ENCODE measurements around the gene SERPINA3.

SERPINA3 gene

GRCh38 chr14:94613720-94614644 lies 1.8 kb downstream of the SERPINA3 start:
- no peak for DNase-seq (ENCODE audit: low read depth)

DNA sequence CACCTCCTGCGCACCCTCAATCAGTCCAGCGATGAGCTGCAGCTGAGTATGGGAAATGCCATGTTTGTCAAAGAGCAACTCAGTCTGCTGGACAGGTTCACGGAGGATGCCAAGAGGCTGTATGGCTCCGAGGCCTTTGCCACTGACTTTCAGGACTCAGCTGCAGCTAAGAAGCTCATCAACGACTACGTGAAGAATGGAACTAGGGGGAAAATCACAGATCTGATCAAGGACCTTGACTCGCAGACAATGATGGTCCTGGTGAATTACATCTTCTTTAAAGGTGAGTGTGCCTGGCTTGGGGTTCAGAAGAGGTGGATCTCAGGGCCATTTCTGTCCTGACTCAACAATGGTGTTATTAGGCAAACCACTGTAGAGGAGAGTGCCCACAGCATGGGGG lies 2.6 kb downstream of the SERPINA3 start:
- DNase-seq (ENCODE audit: low read depth), result no peak

DNA sequence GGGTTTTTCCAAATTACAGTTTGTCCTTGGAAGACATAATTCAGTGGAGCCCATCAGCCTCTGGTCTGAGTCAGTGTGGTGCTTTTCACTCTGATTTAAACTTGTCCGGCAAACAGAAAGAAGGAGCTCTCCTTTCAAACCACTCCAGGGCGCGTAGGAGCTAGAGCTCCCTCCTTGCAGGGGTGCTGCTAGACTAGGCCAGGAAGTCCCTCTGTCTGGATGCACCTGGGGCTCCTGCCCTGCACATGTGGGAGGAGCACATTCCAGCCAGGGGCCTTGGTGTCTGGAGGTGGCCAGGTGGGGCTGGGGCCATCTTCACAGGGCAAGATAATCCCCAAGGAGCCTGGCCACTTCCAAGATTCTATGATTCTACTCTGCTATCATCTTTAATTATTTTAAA lies 3.1 kb downstream of the SERPINA3 start:
- DNase-seq (ENCODE audit: low read depth), result no peak

DNA sequence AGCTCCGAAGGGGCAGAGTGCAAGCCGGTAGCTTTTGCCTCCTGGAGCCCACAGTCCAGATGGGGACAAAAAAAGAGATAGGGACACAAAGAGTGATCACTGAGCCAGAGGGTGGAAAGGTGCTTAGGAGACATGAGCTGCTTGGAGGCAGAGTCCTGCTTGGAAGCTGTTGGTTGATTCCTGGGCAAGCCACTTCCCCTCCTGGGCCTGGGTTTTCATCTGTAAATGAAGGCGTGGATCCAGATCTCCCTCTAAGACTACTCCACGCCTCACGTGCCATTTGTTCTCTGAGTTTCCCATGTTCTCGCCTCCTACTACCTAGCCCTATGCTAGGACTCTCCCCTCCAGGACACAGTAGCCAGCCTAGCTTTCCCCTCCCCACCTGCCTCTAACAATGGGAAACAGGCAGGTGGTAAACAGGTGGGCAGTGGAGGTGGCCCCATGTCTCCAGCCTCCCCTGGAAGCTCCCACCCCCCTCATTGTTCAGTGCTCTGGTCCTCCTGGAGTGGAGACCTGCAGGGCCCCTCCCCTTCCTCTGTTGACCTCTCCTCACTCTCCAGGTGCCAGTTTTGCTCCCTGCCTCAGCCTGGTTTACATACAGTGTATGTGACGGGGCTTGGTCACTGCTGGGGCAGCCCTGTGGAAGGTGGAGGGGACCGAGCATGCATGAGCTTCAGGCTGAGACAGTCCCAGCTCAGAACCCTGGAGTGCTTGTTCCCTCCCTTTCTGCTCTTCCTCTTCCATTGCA lies 3.8 kb downstream of the SERPINA3 start:
- DNase-seq (ENCODE audit: low read depth), result no peak

- no peak for DNase-seq (ENCODE audit: low read depth)
Observed at GRCh38 chr14:94617366-94617941, 5.3 kb downstream of the SERPINA3 start.

DNA sequence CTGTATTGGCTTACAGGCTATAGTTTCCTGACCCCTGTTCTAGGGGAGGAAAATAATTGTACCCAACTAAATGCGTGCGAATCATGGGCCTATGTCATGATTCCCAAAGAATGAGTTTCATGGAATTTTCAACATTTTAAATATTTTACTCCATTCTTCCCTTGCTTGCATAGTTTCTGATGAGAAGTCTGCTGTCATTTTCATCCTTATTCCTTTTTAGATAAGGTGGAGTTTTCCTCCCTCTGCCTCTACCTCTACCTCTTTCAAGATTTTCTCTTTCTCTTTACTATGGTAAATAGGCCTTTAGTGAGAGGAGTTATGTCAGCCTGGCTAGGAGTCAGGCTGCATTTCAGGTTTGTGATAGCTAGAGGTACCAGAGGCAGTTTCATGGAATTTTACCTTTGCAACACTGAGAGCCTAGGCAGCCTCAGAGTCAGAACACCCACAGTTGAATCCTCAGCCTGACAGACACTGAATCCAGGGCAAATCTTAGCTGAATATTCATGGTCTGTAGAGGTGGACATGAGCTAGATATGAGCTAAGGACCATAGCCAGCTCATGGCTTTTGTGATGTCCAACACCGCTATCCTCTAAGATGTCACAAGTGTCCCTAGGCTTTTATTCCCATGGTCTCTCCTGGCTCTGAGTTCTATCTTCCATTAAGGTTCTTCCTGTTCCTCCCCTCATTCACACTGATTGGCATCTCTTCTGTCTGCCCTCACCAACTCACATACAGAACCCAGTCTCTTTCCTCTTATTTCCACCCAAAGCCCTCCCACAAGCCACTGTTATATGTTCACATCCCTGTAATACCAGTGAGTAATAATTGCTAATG lies 6.0 kb downstream of the SERPINA3 start:
- no peak for DNase-seq (ENCODE audit: low read depth)

GRCh38 chr14:94619297-94619696 lies 7.1 kb downstream of the SERPINA3 start:
- DNase-seq (ENCODE audit: low read depth), result no peak

- DNase-seq (ENCODE audit: low read depth), result no peak
Observed at GRCh38 chr14:94620597-94620996, 8.4 kb downstream of the SERPINA3 start.

DNA sequence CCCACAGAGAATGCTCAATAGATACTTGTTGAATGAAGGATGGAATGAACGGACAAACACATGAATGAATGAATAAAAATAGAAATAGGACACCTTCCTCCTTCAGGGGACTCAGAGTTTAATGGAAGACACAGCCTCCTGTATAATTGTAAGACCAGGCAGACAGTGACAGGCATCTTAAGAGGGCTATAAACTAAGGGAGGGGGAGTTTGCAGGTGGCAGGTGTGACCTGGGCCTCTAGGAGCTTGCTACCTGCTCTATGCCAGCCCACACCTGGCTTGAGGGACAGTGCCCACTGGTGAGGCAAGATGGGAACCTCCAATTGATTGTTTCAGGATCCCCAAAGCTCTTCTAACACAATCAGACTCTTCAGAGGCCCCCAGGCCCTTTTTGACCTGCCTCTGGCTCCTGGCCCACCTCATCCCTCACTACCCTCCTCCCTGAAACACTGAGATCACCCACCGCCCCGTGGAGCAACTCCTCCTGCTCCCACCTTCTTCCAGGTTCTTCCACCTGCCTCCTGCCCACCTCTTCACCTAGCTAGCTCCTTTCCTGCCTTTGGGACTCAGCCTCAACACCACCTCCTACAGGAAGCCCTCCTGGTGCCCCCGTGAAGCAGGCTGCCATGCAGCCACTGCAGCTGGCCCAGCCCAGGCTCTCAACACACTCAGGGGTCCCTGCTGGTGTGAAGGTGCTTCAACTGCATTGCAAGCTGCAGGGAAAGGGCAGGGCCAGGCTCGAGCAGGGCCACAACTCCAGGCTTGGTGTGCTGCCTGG lies 9.4 kb downstream of the SERPINA3 start:
- DNase-seq (ENCODE audit: low read depth), result no peak

DNA sequence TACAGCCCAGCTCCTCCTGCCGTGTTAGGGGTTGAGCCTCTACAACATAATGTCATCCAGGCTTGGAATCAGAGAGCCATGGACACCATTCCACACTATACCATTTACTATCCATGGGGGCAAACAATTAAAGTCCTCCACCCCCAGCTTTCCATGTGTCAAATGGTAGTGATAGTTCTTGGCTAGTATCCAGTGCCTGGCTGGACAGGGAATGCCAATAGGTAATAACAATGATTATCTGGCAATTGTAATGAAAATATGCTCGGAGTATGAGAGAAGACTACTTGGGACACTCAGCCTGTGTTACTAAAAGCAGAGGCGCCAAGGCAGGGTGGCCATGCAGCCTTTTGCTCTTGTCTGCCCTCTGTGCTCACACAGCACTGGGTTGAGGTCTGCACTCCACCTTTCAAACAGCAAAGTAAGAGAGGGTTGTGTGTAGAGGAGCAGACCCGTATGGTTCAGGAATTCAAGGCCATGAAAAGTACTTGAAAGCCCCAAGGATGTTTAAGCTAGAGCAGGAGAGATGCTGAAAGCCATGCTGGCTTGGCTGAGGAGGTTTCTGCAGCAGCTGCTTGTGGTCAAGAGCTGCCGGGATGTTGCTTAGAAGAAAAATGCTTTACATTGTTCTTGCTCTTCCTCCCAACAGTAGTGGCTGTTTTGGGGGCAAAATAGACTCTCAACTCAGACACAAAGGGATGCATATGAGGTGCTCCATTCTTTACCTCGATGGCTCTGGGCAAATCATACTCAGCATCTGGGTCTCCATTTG lies 10.6 kb downstream of the SERPINA3 start:
- DNase-seq (ENCODE audit: low read depth), result no peak

GRCh38 chr14:94623422-94623809 lies 11.2 kb downstream of the SERPINA3 start:
- DNase-seq (ENCODE audit: low read depth), result no peak

DNA sequence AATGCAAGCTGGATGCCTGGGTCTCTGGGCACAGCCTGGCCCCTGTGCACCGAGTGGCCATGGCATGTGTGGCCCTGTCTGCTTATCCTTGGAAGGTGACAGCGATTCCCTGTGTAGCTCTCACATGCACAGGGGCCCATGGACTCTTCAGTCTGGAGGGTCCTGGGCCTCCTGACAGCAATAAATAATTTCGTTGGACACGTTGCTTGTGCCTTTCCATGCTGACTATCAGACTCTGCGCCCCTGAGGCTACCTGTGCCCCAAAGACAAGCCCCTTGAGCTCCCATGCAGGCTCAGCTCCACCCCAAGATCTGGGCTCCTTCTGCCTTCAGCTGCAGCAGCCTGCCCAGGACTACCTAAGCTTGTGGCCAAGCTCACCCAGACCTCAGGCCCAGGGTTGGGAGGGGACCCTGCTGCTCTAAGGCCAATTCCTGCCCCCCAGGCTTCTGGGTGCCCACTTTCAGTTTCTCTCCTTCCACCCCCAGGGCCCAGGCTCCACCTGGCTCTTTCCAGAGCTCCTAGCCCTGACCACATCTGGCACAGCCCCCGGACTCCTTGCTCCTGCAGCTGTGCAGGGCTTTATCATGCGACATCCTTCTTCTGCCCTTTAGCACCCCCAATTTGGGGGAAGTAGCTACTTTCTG lies 11.8 kb downstream of the SERPINA3 start:
- DNase-seq (ENCODE audit: low read depth), result no peak

DNA sequence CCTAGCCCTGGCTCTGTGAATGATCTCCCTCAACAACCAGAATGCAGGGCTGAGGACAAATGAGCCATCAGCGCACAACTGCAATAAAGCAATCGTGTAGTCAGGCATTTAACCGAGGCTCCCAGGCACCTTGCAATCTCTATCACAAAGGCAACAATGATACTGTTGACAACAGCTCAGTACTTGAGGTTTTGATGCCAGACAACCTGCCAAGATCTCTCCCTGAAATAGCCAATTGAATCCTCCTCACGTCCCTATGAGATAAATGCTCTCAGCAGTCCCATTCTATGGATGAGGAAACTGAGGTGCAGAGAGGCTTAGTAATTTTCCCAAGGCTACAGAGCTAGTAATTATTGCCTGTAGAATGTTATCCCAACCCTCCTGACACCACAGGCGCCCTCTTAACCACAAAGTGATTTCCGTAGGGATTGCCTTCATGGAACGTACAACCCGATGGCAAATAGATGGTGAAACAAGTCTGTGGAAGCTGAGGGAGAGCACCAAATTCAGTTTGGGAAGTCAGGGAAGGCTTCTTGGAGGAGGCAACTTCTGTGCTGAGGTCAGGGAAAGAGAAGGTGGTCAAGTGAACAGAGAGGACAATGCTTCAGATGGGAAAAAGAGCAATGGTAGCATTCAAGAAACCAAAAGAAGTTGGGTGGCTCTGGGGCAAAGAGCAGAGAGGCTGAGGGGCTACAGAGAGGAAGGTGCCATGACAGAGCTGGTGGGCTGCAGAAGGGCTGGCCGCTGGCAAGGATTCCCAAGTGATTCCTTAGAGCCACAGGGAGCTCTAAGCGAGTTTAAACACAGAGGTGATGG lies 12.6 kb downstream of the SERPINA3 start:
- DNase-seq (ENCODE audit: low read depth), result no peak

- no peak for DNase-seq (ENCODE audit: low read depth)
Observed at GRCh38 chr14:94625353-94625635, 13.1 kb downstream of the SERPINA3 start.

- no peak for DNase-seq (ENCODE audit: low read depth)
Observed at GRCh38 chr14:94628578-94628977, 16.4 kb downstream of the SERPINA3 start.

GRCh38 chr14:94630396-94630795 lies 18.2 kb downstream of the SERPINA3 start:
- DNase-seq (ENCODE audit: low read depth), result no peak

- DNase-seq (ENCODE audit: low read depth), result no peak
Observed at GRCh38 chr14:94631050-94631449, 18.9 kb downstream of the SERPINA3 start.

DNA sequence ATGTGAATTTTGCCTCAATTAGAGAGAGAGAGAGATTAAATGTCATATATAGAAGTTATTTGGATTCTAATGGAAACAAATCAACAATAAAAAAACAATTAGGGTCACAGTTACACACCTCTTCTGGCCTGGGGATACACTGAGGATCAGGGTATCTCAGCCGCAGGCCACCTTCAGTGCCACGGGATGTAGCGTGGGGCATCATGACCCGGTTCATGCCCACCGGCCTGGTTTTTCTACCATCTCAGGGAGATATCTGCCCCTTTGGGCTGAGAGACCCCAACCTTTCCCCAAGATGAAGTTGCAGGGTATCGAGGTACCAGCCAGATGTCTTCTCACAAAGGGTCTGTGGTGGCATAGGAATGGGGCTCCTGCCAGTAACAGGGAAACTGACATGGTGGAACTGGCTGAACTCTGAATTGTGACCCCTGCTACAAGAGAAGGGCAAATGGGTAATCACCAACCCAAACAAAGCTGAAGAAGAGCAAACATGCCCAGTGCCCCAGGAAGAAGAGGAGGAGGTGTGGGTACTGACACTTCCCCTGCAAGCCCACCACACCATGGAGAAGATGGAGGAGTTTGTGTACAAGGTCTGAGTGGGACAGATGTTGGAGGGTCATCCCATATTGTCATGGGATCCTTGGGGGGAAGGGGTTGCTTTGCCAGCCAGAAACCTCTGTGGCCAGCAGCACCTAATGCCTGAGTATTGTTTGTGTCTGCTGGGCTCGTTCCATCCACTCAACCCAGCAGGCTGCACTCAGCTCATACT lies 19.5 kb downstream of the SERPINA3 start:
- DNase-seq (ENCODE audit: low read depth), result no peak

GRCh38 chr14:94632305-94632590 lies 20.1 kb downstream of the SERPINA3 start:
- DNase-seq (ENCODE audit: low read depth), result no peak

Data from stimulated activated CD8-positive, alpha-beta memory T cell treated with anti-CD3 and anti-CD28 coated beads, Interleukin-12 subunit alpha, Interleukin-12 subunit beta, amount 100 ng/mL, for 4 hours (primary cell).